Measurements from ENCODE around the gene RBM14.
"Not testable (repeated sequence)": the region's sequence is repeated elsewhere in the genome, so short reads cannot be mapped to it uniquely, and the experiment has no call there.

RBM14 gene

GRCh38 chr11:66637557-66638176 lies 21.2 kb downstream of the RBM14 start:
- no peak for DNase-seq

DNA sequence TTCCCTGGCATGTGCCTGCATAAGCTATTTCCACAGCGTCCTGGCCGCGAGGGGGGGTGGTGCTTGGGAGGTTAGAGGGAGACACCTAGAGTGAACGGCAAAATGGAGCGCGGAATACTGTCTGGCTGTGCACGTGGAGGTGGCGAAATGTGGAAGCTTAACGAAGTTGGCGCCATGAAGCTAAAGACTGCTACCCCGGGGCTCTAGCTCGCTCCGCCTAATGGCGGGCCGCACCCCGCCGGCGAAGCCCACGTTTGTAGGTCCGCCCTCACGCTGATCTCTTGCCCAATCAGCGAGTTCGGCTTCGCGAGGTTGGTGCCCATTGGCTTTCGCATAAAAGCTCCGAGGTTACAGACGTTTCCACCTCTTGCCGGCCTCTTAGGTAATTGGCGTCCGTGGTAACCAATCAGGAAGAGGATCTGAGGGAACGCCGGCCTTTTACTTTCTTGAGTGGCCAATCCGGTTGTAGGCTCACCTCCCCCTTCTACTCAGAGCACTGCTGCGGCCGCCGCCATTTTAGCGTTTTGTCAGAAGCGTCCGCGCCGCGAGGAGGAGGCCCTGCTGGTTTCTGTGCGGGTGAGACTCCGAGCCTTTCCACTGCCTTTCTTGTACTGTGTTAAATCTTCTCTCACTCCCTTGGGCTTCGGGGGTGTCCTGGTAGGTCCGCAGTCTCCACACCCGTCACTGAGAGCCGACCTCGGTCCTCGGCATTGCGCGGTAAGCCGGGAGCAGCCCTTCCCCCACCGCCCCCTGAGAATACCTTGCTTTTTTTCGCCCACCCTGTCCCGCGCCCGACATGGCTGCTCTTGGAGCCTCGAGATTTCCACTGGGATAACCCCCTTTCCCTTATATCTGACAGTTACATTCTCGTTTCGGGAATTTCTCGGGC lies 22.0 kb downstream of the RBM14 start, which contains the start of gene RBM4:
Gene RBM4, plus strand, starts transcription at position 527 of the 889 bp plus-strand sequence. CDS start 1,009 bp downstream, outside the sequence.
- DNase-seq, result peak; percentile 99

GRCh38 chr11:66639066-66639813 lies 22.8 kb downstream of the RBM14 start:
- DNase-seq, result peak; percentile 51

DNA sequence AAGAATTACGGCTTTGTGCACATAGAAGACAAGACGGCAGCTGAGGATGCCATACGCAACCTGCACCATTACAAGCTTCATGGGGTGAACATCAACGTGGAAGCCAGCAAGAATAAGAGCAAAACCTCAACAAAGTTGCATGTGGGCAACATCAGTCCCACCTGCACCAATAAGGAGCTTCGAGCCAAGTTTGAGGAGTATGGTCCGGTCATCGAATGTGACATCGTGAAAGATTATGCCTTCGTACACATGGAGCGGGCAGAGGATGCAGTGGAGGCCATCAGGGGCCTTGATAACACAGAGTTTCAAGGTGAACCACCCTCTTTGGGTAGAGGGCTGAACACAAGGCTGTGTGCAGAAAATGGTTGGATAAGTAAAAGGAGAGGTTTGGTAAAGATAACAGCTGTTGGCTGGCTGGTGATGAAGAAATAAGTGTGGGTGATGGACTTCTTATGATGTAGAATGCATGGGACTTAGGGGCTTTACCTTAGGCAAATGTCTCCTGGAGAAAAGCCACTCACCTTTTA lies 23.4 kb downstream of the RBM14 start:
- DNase-seq, result not testable (repeated sequence)

DNA sequence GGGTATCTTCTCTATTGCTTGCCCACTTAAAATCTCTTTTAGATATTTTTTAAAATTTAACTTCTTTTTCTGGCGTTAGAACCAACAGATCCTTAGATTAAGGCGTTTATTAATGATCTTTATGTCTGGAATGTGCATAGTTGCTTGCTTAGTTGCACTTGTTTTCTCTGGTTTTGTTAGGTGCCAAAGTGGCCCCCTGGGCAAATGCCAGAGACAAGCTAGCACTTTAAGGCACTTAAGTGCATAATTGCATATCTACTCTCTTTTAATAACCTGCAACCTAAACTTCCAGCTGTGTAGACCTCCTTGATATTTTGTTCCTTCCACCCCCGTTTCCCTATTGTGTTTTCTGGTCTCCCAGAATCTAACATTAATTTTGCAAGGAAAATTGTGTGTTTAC lies 25.4 kb downstream of the RBM14 start:
- no peak for DNase-seq

DNA sequence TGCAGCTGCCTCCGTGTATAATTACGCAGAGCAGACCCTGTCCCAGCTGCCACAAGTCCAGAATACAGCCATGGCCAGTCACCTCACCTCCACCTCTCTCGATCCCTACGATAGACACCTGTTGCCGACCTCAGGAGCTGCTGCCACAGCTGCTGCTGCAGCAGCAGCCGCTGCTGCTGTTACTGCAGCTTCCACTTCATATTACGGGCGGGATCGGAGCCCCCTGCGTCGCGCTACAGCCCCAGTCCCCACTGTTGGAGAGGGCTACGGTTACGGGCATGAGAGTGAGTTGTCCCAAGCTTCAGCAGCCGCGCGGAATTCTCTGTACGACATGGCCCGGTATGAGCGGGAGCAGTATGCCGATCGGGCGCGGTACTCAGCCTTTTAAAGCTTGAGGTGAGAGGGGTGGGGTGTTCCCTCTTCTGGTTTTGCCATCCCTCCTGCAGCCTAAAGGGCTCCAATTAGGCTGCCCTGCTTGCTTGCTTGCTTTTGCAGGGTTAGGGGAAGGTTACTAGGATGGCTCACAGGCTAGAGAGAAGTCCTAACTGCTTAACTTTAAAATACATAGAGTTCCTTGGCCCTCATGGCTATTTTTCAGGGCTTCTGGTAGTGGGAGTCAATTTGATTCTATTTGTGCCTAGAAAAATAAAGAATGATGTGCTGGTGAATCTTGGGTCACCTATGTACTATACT lies 27.5 kb downstream of the RBM14 start:
- no peak for DNase-seq

GRCh38 chr11:66646828-66647227 lies 30.4 kb downstream of the RBM14 start:
- no peak for DNase-seq

GRCh38 chr11:66649903-66650302 lies 33.5 kb downstream of the RBM14 start:
- DNase-seq, result no peak

DNA sequence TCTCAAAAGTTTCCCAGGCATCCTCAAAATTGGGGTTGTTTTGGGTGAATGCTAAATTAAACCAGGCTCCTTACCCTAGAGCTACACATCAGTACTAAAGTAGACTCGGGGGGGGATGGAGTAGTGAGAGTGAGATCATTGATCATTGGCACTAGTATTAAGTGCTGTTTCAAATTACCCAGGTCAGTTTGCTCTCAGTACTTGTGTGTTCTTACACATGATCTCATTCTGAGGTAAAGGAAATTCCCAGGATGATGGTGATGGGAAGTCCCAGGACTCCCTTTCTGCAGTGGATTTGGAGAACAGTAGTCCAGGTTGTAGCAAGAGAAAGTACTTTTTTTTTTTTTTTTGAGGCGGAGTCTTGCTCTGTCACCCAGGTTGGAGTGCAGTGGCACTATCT lies 34.6 kb downstream of the RBM14 start:
- no peak for DNase-seq

DNA sequence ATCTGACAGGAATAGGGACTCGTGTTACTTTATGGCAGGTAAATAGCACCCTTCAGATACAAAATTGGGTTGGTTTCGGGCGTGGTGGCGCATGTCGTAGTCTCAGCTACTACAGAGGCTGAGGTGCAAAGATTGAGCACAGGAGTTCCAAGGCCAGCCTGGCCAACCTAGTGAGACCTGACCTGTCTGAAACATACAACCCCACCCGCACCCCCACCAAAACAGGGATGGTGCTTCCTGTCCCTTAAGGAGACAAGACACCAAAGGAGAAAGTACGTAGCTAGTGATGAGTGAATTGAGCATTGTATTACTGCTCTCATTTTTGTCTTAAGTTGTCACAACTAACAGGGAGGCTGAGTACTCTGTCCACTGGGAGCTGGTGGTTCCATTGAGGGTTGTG lies 36.2 kb downstream of the RBM14 start:
- no peak for DNase-seq

- DNase-seq, result no peak
Measured at GRCh38 chr11:66653123-66653522, 36.7 kb downstream of the RBM14 start.

- DNase-seq, result no peak
Measured at GRCh38 chr11:66659763-66660162, 43.3 kb downstream of the RBM14 start.

DNA sequence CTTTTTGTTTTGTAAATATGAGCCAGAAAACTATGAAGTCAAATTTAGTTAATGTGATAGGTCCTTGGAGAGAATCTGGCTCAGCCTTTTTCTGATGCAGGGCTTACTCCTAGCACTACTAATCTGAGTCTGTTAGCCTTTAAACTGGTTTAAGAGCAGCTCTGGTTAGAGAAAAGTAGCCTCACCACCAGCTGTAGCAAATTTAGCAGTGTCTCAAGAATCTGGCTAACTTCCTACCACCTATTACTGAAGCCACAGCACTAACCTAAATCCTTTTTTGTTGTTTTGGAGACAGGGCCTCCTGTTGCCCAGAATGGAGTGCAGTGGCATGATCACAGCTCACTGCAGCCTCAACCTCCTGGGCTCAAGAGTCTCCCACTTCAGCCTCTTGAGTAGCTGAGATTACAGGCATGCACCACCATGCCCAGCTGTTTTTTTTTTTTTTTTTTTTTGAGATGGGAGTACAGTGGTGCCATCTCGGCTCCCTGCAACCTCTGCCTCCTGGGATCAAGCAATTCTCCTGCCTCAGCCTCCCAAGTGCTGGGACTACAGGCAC lies 47.4 kb downstream of the RBM14 start:
- no peak for DNase-seq

DNA sequence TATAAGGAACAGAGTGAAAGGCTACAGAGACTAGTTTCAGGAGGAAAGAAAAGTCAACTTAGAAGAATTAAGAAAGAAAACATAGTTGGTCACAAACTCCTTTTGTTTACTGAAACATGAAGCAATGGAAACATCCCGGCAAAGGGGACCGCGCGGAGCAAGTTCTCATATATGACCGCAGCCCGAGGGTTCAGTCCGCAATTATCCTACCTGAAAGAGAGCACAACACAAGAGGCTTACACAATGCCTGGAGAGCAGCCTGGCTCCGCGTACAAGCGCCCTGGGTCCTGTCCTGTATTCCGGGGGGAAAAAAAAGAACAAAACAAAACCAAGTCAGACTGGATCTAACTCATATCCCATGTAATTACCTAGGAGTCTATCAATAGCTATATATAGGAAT lies 48.9 kb downstream of the RBM14 start:
- no peak for DNase-seq

- DNase-seq, result no peak
Measured at GRCh38 chr11:66670816-66671215, 54.4 kb downstream of the RBM14 start.

- no peak for DNase-seq
Measured at GRCh38 chr11:66674964-66675602, 58.7 kb downstream of the RBM14 start.

DNA sequence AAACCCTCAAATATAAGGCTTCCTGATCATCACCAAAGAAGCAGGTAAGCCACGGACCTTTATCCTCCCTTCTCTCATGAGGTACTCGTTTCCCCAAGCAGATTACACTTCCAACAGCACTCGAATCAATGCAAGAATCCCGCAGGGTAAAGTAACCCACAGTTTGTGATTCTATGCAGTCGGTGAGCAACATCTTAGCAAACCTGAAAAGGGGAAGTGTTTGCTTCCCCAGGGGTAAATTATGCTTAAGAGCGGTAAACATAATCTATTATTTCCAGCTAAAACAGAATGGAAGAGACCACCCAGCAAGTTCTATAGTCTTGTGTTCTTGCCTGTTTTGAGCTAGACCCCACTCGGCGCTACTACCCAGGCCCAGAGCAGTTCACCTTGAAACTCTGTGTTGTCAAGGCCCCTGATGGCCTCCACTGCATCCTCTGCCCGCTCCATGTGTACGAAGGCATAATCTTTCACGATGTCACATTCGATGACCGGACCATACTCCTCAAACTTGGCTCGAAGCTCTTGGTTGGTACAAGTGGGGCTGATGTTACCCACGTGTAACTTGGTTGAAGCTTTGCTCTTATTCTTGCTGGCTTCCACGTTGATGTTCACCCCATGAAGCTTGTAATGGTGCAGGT lies 60.0 kb downstream of the RBM14 start:
- no peak for DNase-seq

All from femur (tissue), 1 donor.